ENCODE data around the gene IGFBP2.

GRCh38 chr2:216657980-216658379 is 24.8 kb downstream of the IGFBP2 start:
- TF ChIP-seq EZH2 (IDR thresholded peaks at IDR 0.05; ENCODE audit: insufficient read depth, poor library complexity, severe bottlenecking) = no peak
- TF ChIP-seq EZH2phosphoT487 (IDR thresholded peaks at IDR 0.05; ENCODE audit: insufficient read depth, low read depth) = no peak
